GM12878 (cell line): ENCODE data around the gene ZNF782. TPM values are rescaled to one million over a fixed set of nuclear protein-coding genes. Genes with fewer than 3 reads are reported as not detected.

Experiments used
- BCL3 ChIP-seq: IDR thresholded peaks from 2 replicates; pipeline ENCODE4 v1.6.1; 2011; ENCODE audit warnings: borderline replicate concordance, low read depth, mild to moderate bottlenecking, moderate library complexity, low read length; ENCODE audit not compliant: insufficient read depth, poor library complexity, severe bottlenecking
- CEBPZ ChIP-seq: fragments of 150-350 bp; IDR thresholded peaks from 2 replicates; pipeline ENCODE4 v1.6.1; 2016; ENCODE audit warnings: low read depth, low read length
- CHD2 ChIP-seq: IDR thresholded peaks from 2 replicates; pipeline ENCODE4 v1.6.1; 2011; ENCODE audit warnings: low read depth, low read length, improper control_type of control experiment, borderline replicate concordance
- IRF5 ChIP-seq: fragments of 450-650 bp; IDR thresholded peaks from 2 replicates; pipeline ENCODE4 v1.6.1; 2017; ENCODE audit warnings: borderline replicate concordance
- KDM1A ChIP-seq: fragments of 200-600 bp; sonication (generic); IDR thresholded peaks from 2 replicates; pipeline ENCODE4 v1.6.1; 2016; ENCODE audit warnings: borderline replicate concordance
- MTA3 ChIP-seq: IDR thresholded peaks from 2 replicates; pipeline ENCODE4 v1.6.1; 2012; ENCODE audit warnings: low read length, inconsistent platforms, borderline replicate concordance
- MYC ChIP-seq: IDR thresholded peaks from 2 replicates; pipeline ENCODE4 v1.6.1; 2011; ENCODE audit warnings: mild to moderate bottlenecking, low read length, moderate library complexity, inconsistent platforms; ENCODE audit not compliant: insufficient read depth, insufficient replicate concordance, insufficient read length, severe bottlenecking
- NBN ChIP-seq: fragments of 450-650 bp; IDR thresholded peaks from 2 replicates; pipeline ENCODE4 v1.6.1; 2016
- PAX8 ChIP-seq: fragments of 450-650 bp; IDR thresholded peaks from 2 replicates; pipeline ENCODE4 v1.6.1; 2017; ENCODE audit warnings: mild to moderate bottlenecking, moderate library complexity
- POLR2AphosphoS5 ChIP-seq: IDR thresholded peaks from 2 replicates; pipeline ENCODE4 v1.6.1; 2011; ENCODE audit warnings: mild to moderate bottlenecking, low read length, inconsistent platforms
- RELA ChIP-seq: fragments of 450-650 bp; IDR thresholded peaks from 2 replicates; pipeline ENCODE4 v1.8.0; 2014; ENCODE audit warnings: borderline replicate concordance; ENCODE audit not compliant: partially characterized antibody
- RELB ChIP-seq: fragments of 450-650 bp; IDR thresholded peaks from 2 replicates; pipeline ENCODE4 v1.6.1; 2017; ENCODE audit warnings: low read depth, mild to moderate bottlenecking, moderate library complexity
- TARDBP ChIP-seq: IDR thresholded peaks from 2 replicates; pipeline ENCODE4 v1.6.1; 2016; ENCODE audit warnings: borderline replicate concordance
- ZBED1 ChIP-seq: IDR thresholded peaks from 2 replicates; pipeline ENCODE4 v1.6.1; 2016; ENCODE audit warnings: borderline replicate concordance
- polyA plus RNA-seq, 11 experiments: library from polyadenylated mRNA; depleted of rRNA in 4 of 11; unstranded in 6 of 11; stranded (reverse) in 5 of 11; fragments of >200 nt; fragmentation: Nextera tagmentation in 4 of 11; fragmentation: Illumina TruSeq in 1 of 11; extraction: Ambion mirVana in 4 of 11; extraction: Trizol in 1 of 11; gene quantifications; 1 replicate in 1 of 11; 2 replicates in 10 of 11; pipeline versions ENCODE4 v1.2.1 to v1.2.3, GENCODE V29; 2011 to 2016; ENCODE audit warnings: inconsistent platforms in 2 of 11, missing spikeins in 2 of 11, low read depth in 1 of 11
- total RNA-seq, 4 experiments: library from RNA; depleted of rRNA in 3 of 4; stranded (reverse); fragments of >200 nt in 3 of 4; fragmentation: Illumina TruSeq in 1 of 4; extraction: Trizol in 1 of 4; gene quantifications; 2 replicates each; pipeline versions ENCODE4 v1.2.1 to v1.2.3, GENCODE V29; 2013 to 2021
- TF ChIP-seq, protein P1 (sequence below): fragments of 450-650 bp; formaldehyde crosslinking; IDR thresholded peaks from 2 replicates; pipeline ENCODE4 v1.4.0; 2022; ENCODE audit warnings: mild to moderate bottlenecking, moderate library complexity
- TF ChIP-seq, protein P2 (sequence below), 3 experiments: IDR thresholded peaks in 2 of 3; conservative IDR thresholded peaks in 1 of 3; 2 replicates each; pipeline ENCODE4 v1.5.1; 2011; ENCODE audit warnings: low read depth in 3 of 3, low read length in 3 of 3, mild to moderate bottlenecking in 3 of 3, control low read depth in 2 of 3, moderate library complexity in 2 of 3, inconsistent platforms in 1 of 3, mixed read lengths in 1 of 3; ENCODE audit not compliant: control insufficient read depth in 2 of 3, insufficient read depth in 1 of 3; ENCODE audit errors: extremely low read depth in 1 of 3

The ZNF782 gene
- total and polyA plus RNA-seq, 10 of the 15 experiments (the other 5 are each of a cell fraction or from before 2014, with no cell fraction given): 0.55 to 7.8 (median 4.5) TPM

DNA sequence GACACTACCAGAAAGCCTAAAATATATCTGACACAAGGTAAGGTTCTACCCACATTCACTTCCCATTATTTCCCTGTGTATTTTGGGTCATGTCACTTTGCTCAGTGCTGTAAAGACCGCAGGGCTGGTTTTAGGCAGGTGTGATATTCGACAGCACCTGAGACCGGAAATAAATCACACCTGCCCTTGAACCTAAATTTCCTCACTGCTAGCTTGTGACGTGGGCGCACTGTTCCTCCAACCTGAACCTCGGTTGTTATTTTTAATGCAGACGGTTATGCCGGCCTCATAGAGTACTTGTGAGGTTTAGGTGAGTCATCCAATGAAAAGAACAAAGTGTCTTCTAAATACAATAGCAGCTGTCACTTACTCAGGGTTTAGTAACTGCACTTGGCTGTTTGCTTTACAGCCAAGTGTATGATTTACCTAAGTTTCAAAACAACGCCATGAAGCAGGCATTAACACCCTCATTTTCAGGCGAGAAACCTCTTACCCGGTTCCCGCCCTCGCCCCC is 20.7 kb upstream of the ZNF782 start (continued):
- no peak for TF ChIP-seq CEBPZ
- TF ChIP-seq, protein P1, sequence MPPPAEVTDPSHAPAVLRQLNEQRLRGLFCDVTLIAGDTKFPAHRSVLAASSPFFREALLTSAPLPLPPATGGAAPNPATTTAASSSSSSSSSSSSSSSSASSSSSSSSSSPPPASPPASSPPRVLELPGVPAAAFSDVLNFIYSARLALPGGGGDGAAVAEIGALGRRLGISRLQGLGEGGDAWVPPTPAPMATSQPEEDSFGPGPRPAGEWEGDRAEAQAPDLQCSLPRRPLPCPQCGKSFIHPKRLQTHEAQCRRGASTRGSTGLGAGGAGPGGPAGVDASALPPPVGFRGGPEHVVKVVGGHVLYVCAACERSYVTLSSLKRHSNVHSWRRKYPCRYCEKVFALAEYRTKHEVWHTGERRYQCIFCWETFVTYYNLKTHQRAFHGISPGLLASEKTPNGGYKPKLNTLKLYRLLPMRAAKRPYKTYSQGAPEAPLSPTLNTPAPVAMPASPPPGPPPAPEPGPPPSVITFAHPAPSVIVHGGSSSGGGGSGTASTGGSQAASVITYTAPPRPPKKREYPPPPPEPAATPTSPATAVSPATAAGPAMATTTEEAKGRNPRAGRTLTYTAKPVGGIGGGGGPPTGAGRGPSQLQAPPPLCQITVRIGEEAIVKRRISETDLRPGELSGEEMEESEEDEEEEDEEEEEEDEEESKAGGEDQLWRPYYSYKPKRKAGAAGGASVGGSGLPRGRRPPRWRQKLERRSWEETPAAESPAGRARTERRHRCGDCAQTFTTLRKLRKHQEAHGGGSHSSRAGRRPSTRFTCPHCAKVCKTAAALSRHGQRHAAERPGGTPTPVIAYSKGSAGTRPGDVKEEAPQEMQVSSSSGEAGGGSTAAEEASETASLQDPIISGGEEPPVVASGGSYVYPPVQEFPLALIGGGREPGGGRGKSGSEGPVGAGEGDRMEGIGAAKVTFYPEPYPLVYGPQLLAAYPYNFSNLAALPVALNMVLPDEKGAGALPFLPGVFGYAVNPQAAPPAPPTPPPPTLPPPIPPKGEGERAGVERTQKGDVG: no peak
- TF ChIP-seq PAX8: no peak
- TF ChIP-seq, protein P2, sequence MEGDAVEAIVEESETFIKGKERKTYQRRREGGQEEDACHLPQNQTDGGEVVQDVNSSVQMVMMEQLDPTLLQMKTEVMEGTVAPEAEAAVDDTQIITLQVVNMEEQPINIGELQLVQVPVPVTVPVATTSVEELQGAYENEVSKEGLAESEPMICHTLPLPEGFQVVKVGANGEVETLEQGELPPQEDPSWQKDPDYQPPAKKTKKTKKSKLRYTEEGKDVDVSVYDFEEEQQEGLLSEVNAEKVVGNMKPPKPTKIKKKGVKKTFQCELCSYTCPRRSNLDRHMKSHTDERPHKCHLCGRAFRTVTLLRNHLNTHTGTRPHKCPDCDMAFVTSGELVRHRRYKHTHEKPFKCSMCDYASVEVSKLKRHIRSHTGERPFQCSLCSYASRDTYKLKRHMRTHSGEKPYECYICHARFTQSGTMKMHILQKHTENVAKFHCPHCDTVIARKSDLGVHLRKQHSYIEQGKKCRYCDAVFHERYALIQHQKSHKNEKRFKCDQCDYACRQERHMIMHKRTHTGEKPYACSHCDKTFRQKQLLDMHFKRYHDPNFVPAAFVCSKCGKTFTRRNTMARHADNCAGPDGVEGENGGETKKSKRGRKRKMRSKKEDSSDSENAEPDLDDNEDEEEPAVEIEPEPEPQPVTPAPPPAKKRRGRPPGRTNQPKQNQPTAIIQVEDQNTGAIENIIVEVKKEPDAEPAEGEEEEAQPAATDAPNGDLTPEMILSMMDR (IDR thresholded peaks at IDR 0.05 in 2 of 3, conservative IDR thresholded peaks at IDR 0.05 in 1 of 3; ENCODE audit: control insufficient read depth in 2 of 3, extremely low read depth in 1 of 3, insufficient read depth in 1 of 3, low read depth in 3 of 3, low read length in 3 of 3): no peak
- TF ChIP-seq BCL3: no peak
- TF ChIP-seq POLR2AphosphoS5: no peak
- no peak for TF ChIP-seq IRF5
- TF ChIP-seq CHD2: 0 out of 2 replicates have a peak, but pooled peaks have one; percentile 23
- no peak for TF ChIP-seq TARDBP
- TF ChIP-seq MTA3: no peak
- peak; percentile 61 for TF ChIP-seq RELB
- TF ChIP-seq MYC: no peak
- no peak for TF ChIP-seq RELA
- TF ChIP-seq NBN: no peak
- TF ChIP-seq ZBED1: peak; percentile 83; the same call in 1 of the 2 replicates
- TF ChIP-seq KDM1A: no peak
